HK-2 (cell line): ENCODE data around the gene MED31.
"Not testable (repeated sequence)": the region's sequence is repeated elsewhere in the genome, so short reads cannot be mapped to it uniquely, and the experiment has no call there.

Source experiments
- DNase-seq: peaks from one replicate; pipeline ENCODE4 v3.0.0-alpha.2; 2018; ENCODE audit not compliant: unreplicated experiment

MED31 gene

DNA sequence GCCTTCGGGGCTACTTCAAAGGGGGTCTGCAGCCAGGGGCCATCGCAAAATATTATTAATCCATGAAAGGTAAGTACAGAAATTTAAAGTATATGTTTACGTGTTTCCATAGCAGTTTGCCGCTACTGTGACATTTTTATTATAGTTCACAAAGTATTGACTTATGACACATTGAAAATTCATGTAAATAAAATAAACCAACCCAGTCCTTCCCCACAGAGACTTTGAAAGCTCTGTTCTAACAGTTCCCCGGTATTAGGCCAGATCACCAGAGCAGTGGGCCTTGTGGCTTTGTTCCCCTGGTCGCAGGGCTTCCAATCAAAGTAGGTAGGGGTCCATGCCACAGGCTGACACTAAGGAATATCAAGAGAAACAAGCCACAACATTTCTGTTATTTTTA is 24.8 kb downstream of the MED31 start:
- DNase-seq = no peak

DNA sequence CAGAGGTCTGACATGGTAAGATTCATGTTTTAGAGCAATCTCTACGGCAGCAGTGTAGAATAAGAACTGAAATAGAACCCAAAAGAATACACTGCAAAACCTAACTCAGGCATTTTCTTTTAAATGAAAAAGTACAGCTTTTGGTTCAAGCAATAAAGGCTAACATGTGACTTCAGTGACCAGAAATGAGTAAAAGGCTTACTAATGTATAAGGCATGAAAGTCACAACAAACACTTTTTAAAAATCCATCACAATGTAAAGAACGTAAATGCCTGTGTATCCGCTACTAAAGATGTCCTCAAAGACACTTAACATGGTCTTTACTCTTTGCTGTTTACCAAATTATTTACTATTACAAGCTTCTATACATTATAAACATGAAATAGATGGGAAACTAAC is 27.5 kb downstream of the MED31 start:
- no peak for DNase-seq

DNA sequence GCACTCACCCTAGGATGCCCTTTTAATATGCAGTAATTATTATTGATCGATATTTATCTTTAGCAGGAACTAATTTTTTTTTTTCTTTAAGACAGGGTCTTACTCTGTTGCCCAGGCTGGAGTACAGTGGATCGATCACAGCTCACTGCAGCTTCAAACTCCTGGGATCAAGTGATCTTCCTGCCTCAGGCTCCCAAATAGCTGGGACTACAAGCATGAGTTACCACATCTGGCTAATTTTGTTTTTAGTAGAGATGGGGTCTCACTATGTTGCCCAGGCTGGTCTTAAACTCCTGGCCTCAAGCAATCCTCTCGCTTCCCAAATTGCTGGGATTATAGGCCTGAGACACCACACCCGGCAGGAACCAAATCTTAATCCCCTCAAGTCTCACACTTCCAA is 40.2 kb downstream of the MED31 start:
- DNase-seq = no peak

DNA sequence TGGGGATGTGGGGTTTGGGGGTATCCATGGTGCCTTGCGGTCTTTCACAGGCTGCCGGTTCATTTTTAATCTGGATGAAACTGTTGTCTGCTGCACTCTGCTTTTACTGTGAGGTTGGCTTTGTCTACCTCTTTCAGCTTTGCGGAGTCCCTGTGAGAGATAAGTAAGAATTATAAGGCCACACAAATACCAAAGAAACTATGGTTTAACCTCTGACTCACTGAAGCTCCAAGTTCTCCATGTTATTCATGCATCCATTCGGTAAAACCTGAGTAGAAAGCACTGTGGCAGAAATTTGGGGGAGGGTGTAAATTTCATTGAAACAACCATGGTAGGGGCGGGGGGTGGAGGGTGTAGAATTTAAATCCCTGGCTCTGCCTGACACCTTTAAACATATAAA is 41.4 kb downstream of the MED31 start:
- no peak for DNase-seq

DNA sequence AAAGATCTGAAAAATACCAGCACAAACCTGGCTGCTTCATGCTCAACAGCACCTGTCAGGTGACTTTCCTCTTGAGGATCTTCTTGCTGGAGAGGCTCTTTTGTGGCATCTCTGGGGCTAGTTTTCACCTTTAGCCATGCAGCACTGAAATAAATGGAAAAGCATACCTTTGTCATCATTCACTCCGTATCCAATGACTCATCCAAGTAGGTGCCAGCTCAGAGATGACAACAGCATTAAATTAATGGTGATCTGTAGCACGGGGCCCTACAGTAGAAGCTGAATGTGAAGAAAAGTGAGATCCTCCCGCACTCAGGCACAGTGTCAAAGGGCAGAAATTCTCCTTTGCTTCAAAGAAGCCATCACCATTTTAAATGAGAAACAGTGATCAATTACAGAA is 43.1 kb downstream of the MED31 start:
- peak; percentile 14 for DNase-seq

DNA sequence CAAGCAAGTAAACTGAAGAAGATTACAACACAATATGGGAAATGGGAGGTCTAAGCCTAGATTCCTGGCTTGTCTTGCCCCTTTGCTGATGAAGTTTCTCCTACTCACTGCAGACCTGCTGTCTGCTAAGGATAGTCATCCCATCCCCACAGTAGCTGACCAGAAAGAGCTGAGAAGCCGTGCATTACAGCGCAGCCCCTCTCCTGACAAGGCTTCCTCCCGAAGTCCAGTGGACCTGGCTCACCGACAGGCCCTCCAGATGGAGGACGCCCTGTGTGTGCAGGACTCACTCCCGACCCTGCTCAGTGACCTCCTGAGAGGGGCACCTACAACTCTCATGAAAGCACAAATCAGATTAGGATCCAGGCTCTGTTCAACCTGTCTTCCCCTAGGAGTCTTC is 46.3 kb downstream of the MED31 start:
- DNase-seq = no peak

DNA sequence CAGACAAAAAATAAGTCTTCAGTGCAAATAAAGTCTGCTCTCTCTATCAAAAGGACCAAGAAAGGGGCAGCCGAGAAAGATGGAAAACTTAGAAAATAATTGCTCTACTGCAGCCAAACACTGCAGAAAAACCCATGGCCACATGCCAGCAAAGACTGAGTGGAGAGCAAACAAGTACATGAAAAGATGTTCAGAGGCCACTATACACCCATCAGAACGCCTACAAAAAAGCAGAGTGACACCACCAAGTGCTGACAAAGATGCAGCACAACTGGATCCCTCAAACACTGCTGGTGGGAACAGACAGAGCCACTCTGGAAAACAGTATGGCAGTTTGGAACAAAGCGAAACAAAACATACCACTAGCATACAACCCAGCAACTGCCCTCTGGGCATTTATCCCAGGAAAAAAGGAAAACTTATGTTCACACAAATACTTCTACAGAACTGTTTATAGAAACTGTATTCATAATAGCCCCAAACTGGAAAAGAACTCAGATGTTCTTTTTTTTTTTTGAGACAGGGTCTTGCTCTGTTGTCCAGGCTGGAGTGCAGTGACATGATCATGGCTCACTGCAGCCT is 47.6 kb downstream of the MED31 start:
- no peak for DNase-seq

DNA sequence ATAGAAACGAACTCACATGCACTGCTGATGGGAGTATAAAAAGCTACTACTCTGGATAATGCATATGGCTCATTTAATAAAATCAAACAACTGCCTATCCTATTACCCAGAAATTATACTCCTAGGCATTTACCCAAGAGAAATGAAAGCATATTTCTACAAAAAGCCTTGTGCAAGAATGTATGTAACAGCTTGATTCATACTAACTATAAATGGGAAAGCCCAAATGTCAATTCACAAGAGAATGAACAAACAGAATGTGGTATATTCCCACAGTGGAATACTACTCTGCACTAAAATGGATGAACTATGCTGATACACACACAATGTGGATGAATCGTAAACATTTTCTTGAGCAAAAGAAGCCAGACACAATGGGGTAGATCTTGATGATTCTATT is 49.3 kb downstream of the MED31 start:
- DNase-seq = no peak

DNA sequence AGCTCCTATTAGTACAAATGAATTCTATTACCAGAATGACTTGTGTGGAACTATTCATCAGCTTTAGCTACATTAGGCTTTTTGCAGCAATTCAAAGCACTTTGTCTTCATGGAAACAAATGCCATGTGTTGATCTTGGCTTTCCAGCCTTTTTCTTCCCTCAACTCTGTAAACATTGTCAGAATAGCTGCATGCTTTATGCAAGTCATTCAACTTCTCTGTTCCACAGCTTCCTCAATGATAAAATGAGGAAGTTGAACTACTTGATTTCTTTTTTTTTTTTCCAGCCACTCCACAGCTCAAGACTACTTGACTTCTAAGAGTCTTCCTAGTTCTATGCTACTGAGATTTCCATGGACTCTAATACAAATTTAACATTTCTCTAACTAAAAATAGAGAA is 52.0 kb downstream of the MED31 start:
- DNase-seq = no peak

DNA sequence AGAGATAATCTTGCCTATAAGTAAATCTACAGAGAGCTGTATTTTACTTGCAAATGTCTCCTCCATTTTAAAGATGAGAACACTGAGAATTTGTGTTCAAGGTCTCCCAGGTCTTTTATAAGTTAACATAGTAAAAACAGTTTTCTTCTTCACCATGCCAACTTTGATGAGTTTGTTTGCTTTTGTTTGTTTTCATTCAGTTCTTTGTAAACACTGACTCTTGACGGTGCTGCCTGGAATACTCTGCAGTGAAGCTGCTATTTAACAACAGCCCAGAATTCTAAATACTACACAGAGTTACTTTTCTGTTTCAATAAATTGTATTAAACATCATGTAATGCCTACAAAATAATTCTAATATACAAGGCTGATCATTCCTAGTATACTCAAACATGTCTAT is 53.7 kb downstream of the MED31 start:
- no peak for DNase-seq

DNA sequence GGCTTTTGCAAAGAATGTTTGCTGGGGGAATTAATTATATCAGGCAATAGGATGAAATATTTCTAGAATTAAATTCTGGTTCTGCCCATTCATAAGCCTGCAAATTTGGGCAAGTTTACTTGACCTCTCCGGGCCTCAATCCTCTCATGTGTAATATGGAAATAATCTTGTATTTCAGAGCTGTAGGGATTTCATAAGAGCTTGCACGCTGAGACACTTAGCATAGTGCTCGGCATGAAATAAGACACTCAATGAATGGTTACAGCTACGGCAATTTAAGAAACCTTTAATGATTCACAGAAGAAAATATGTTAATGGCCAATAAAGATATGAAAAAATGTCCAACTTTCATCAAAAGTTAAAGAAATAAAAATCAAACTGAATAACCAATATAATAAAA is 54.5 kb downstream of the MED31 start:
- no peak for DNase-seq

DNA sequence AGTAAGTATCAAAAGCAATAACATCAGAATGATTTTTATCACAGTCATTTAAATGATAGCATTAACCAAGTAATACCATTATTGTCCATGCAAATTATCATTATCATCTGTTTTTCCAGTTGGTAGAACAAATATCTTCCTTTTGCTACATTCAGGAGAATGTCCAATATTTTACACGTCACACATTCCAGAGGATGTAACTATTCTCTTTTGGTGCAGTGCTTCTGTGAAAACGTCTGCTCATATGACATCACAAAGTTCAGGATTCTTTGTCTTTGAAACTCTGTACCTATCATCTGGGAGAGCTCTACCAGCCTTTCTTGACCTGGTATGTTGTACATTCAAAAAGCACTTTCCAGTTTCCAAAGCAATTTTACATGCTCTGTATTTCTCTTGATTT is 54.9 kb downstream of the MED31 start:
- no peak for DNase-seq

DNA sequence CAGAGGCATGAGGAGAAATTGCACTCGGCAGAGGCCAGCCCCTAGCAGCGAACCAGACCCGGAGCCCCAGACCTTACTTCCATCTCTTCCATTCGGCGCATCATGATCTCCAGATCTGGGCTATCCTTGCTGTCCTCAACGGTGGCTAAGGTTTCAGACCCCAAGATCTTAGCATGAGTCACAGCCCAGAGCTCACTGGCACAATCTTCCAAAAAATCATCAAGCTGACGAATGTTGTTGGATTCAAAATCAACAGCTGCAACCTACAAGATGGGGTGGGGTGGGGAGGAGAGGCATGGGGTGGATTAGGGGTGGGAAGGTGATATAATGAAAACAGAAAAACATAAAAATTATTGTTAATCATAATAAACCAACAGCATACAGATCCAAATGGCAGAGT is 55.3 kb downstream of the MED31 start:
- DNase-seq = no peak

DNA sequence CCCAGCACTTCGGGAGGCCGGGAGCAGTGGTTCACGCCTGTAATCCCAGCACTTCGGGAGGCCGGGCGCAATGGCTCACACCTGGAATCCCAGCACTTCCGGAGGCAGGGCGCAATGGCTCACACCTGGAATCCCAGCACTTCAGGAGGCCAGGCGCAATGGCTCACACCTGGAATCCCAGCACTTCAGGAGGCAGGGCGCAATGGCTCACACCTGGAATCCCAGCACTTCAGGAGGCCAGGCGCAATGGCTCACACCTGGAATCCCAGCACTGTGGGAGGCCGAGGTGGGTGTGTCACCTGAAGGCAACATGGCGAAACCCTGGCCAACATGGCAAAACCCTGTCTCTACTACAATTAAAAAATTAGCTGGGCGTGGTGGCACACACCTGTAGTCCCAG is 58.0 kb downstream of the MED31 start:
- not testable (repeated sequence) for DNase-seq
